ES-I3 (cell line): ENCODE data around the gene CDC42BPA.
"Not testable (repeated sequence)": the region's sequence is repeated elsewhere in the genome, so short reads cannot be mapped to it uniquely, and the experiment has no call there.

Experiments
- H3K36me3 ChIP-seq: 2 replicates; pipeline ENCODE4 v1.6.1; 2013; ENCODE audit warnings: mild to moderate bottlenecking, low read length, control low read depth, moderate library complexity; ENCODE audit not compliant: insufficient read depth
- H3K4me1 ChIP-seq: 2 replicates; pipeline ENCODE4 v1.6.1; 2013; ENCODE audit warnings: mild to moderate bottlenecking, control low read depth, low read length; ENCODE audit not compliant: insufficient read depth
- H3K9ac ChIP-seq: 2 replicates; pipeline ENCODE4 v1.6.1; 2013; ENCODE audit warnings: low read depth, mild to moderate bottlenecking, low read length, moderate library complexity
- H3K9me3 ChIP-seq: 2 replicates; pipeline ENCODE4 v1.6.1; 2013; ENCODE audit warnings: mild to moderate bottlenecking, low read length, moderate library complexity; ENCODE audit not compliant: control insufficient read depth, insufficient read depth

The CDC42BPA gene

GRCh38 chr1:227318016-227318852, at the start of gene CDC42BPA:
CDC42BPA (minus strand) TSS chr1:227318492; CDS start chr1:227317182, 1,310 bp downstream.
- peak within 1 kb of the TSS; percentile 86 for H3K9ac ChIP-seq
- H3K36me3 ChIP-seq: no peaks in the 10 kb centered on the region
- no peaks in the 10 kb centered on the region for H3K9me3 ChIP-seq
- peaks cover 19% of the 10 kb centered on the region for H3K4me1 ChIP-seq

- Histone ChIP-seq H3K9me3 (peaks cover 11% of the 10 kb centered on the region; the same call in 1 of the 2 replicates), H3K4me1 (peaks cover 28% of the 10 kb centered on the region), H3K9ac (no peak overlapping the region), H3K36me3 (no peaks in the 10 kb centered on the region)
These were observed 49.7 kb upstream of the CDC42BPA start for GRCh38 chr1:227368009-227368408.

GRCh38 chr1:227365473-227366431, 47.5 kb upstream of the CDC42BPA start:
- Histone ChIP-seq H3K4me1 (peaks cover 17% of the 10 kb centered on the region), H3K36me3 (no peaks in the 10 kb centered on the region), H3K9ac (no peak overlapping the region), H3K9me3 (peaks cover 11% of the 10 kb centered on the region; the same call in 1 of the 2 replicates)

GRCh38 chr1:227364657-227365056, 46.4 kb upstream of the CDC42BPA start:
- Histone ChIP-seq H3K9ac (no peak overlapping the region), H3K36me3 (no peaks in the 10 kb centered on the region), H3K4me1 (peaks cover 8% of the 10 kb centered on the region), H3K9me3 (peaks cover 11% of the 10 kb centered on the region; the same call in 1 of the 2 replicates)

- H3K4me1 ChIP-seq: no peaks in the 10 kb centered on the region
- peaks cover 11% of the 10 kb centered on the region; the same call in 1 of the 2 replicates for H3K9me3 ChIP-seq
- H3K9ac ChIP-seq: no peak overlapping the region
- no peaks in the 10 kb centered on the region for H3K36me3 ChIP-seq
These were observed 45.5 kb upstream of the CDC42BPA start for GRCh38 chr1:227363825-227364224.

- Histone ChIP-seq H3K36me3 (no peaks in the 10 kb centered on the region), H3K9me3 (peaks cover 11% of the 10 kb centered on the region; the same call in 1 of the 2 replicates), H3K4me1 (peaks cover 9% of the 10 kb centered on the region), H3K9ac (no peak overlapping the region)
These were observed 43.7 kb upstream of the CDC42BPA start for GRCh38 chr1:227362039-227362438.

- Histone ChIP-seq H3K9me3 (no peaks in the 10 kb centered on the region), H3K9ac (peak overlapping the region; percentile 24; the same call in 1 of the 2 replicates), H3K4me1 (peaks cover 26% of the 10 kb centered on the region), H3K36me3 (no peaks in the 10 kb centered on the region)
These were observed 39.6 kb upstream of the CDC42BPA start for GRCh38 chr1:227357927-227358302.

- H3K36me3 ChIP-seq: no peaks in the 10 kb centered on the region
- no peaks in the 10 kb centered on the region for H3K9me3 ChIP-seq
- peaks cover 26% of the 10 kb centered on the region for H3K4me1 ChIP-seq
- peak overlapping the region; percentile 24 for H3K9ac ChIP-seq
These were observed 39.1 kb upstream of the CDC42BPA start for GRCh38 chr1:227357171-227357926.

GRCh38 chr1:227356620-227357146, 38.4 kb upstream of the CDC42BPA start:
- no peaks in the 10 kb centered on the region for H3K9me3 ChIP-seq
- H3K36me3 ChIP-seq: no peaks in the 10 kb centered on the region
- peak overlapping the region; percentile 24; the same call in 1 of the 2 replicates for H3K9ac ChIP-seq
- H3K4me1 ChIP-seq: peaks cover 26% of the 10 kb centered on the region

- Histone ChIP-seq H3K36me3 (no peaks in the 10 kb centered on the region), H3K9ac (no peak overlapping the region), H3K9me3 (no peaks in the 10 kb centered on the region), H3K4me1 (peaks cover 26% of the 10 kb centered on the region)
These were observed 37.4 kb upstream of the CDC42BPA start for GRCh38 chr1:227355542-227356245.

GRCh38 chr1:227353186-227353585, 34.9 kb upstream of the CDC42BPA start:
- H3K4me1 ChIP-seq: peaks cover 23% of the 10 kb centered on the region
- no peak overlapping the region for H3K9ac ChIP-seq
- H3K36me3 ChIP-seq: no peaks in the 10 kb centered on the region
- no peaks in the 10 kb centered on the region for H3K9me3 ChIP-seq

GRCh38 chr1:227352164-227352563, 33.9 kb upstream of the CDC42BPA start:
- H3K4me1 ChIP-seq: peaks cover 18% of the 10 kb centered on the region
- not testable (repeated sequence) for H3K9ac ChIP-seq, H3K9me3 ChIP-seq, H3K36me3 ChIP-seq

GRCh38 chr1:227351443-227351842, 33.2 kb upstream of the CDC42BPA start:
- H3K9ac ChIP-seq: no peak overlapping the region
- H3K4me1 ChIP-seq: peaks cover 13% of the 10 kb centered on the region
- no peaks in the 10 kb centered on the region for H3K36me3 ChIP-seq
- no peaks in the 10 kb centered on the region for H3K9me3 ChIP-seq
